ENCODE results near the gene DENND1B.
A peak's percentile ranks its signal among the peaks of the same experiment; 100 is the strongest.

DENND1B gene

DNA sequence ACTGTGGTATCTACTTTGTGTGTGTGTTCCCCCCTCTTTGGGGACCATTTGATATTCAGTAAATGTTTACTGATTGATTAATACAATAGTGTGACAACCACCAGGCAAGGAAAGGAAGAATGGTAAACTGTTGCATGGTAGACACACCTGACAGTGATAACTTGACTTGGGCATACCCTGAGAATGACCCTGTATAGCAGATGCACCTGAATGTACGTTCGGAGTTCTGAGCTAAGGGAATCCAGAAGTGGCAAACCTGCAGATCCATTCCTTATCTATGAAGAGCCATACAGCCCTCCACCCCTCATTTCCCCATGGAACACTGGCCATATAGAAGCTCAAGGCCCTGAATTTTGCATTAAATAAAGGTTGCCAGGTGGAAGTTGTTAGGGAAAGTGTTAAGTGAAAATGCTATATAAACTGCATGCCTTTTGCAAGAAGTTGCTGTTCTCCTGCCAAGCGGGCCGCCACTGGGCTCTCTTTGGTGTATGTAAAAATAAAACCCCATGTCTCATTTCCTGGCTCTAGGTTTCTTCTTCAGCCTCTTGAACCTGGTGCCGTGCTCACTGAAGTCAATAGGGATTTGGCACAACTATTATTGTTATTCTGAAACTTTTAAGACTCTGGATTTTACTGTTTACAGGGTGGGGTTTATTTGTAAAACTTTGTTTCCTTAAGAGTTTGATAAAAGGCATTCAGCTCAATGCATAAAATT is 32.6 kb upstream of the DENND1B start:
- Histone ChIP-seq H3K79me2 (ENCODE audit: insufficient read depth, low read length) (no peaks in the 10 kb centered on the region), H3K27me3 (ENCODE audit: insufficient read depth, low read length, poor library complexity) (no peaks in the 10 kb centered on the region), H2AFZ (ENCODE audit: low read depth, low read length) (0 out of 2 replicates have a peak overlapping the region, but pooled peaks have one; percentile 25), H3K27ac (ENCODE audit: low read length) (no peak overlapping the region), H3K4me3 (ENCODE audit: low read depth in 1 of 2, low read length in 2 of 2) (no peak overlapping the region), H4K20me1 (ENCODE audit: insufficient read depth, low read length) (no peaks in the 10 kb centered on the region), H3K9ac (ENCODE audit: low read depth, low read length) (no peak overlapping the region), H3K4me2 (ENCODE audit: insufficient read depth, low read length) (no peak overlapping the region), H3K4me1 (ENCODE audit: insufficient read depth, low read length) (peaks cover 6% of the 10 kb centered on the region; the same call in 1 of the 2 replicates), H3K36me3 (ENCODE audit: insufficient read depth, low read length) (no peaks in the 10 kb centered on the region), H3K9me3 (ENCODE audit: insufficient read depth, low read length, severe bottlenecking) (no peaks in the 10 kb centered on the region)
- DNase-seq (no peak), ATAC-seq (ENCODE audit: insufficient read depth, low read depth) (no peak)
- TF ChIP-seq, protein P1, sequence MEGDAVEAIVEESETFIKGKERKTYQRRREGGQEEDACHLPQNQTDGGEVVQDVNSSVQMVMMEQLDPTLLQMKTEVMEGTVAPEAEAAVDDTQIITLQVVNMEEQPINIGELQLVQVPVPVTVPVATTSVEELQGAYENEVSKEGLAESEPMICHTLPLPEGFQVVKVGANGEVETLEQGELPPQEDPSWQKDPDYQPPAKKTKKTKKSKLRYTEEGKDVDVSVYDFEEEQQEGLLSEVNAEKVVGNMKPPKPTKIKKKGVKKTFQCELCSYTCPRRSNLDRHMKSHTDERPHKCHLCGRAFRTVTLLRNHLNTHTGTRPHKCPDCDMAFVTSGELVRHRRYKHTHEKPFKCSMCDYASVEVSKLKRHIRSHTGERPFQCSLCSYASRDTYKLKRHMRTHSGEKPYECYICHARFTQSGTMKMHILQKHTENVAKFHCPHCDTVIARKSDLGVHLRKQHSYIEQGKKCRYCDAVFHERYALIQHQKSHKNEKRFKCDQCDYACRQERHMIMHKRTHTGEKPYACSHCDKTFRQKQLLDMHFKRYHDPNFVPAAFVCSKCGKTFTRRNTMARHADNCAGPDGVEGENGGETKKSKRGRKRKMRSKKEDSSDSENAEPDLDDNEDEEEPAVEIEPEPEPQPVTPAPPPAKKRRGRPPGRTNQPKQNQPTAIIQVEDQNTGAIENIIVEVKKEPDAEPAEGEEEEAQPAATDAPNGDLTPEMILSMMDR (IDR thresholded peaks at IDR 0.05; ENCODE audit: borderline replicate concordance, extremely low read depth, low read length, poor library complexity, severe bottlenecking), result no peak
- TF ChIP-seq EZH2 (IDR thresholded peaks at IDR 0.05; ENCODE audit: borderline replicate concordance, low read depth, low read length, severe bottlenecking), result no peak

GRCh38 chr1:197807216-197807615 is 31.9 kb upstream of the DENND1B start:
- H3K4me3 ChIP-seq (ENCODE audit: low read depth in 1 of 2, low read length in 2 of 2), result no peak overlapping the region
- H3K27me3 ChIP-seq (ENCODE audit: insufficient read depth, low read length, poor library complexity), result no peaks in the 10 kb centered on the region
- no peak for TF ChIP-seq EZH2 (IDR thresholded peaks at IDR 0.05; ENCODE audit: borderline replicate concordance, low read depth, low read length, severe bottlenecking)
- TF ChIP-seq, protein P1 (IDR thresholded peaks at IDR 0.05; ENCODE audit: borderline replicate concordance, extremely low read depth, low read length, poor library complexity, severe bottlenecking), result no peak
- H4K20me1 ChIP-seq (ENCODE audit: insufficient read depth, low read length), result no peaks in the 10 kb centered on the region
- peaks cover 4% of the 10 kb centered on the region; the same call in 1 of the 2 replicates for H3K4me1 ChIP-seq (ENCODE audit: insufficient read depth, low read length)
- H3K9ac ChIP-seq (ENCODE audit: low read depth, low read length), result no peak overlapping the region
- no peak; the same call in 2 of the 3 replicates for ATAC-seq (ENCODE audit: insufficient read depth, low read depth)
- no peaks in the 10 kb centered on the region for H3K79me2 ChIP-seq (ENCODE audit: insufficient read depth, low read length)
- no peak overlapping the region for H3K4me2 ChIP-seq (ENCODE audit: insufficient read depth, low read length)
- no peaks in the 10 kb centered on the region for H3K9me3 ChIP-seq (ENCODE audit: insufficient read depth, low read length, severe bottlenecking)
- H2AFZ ChIP-seq (ENCODE audit: low read depth, low read length), result no peak overlapping the region
- DNase-seq, result no peak
- no peaks in the 10 kb centered on the region for H3K36me3 ChIP-seq (ENCODE audit: insufficient read depth, low read length)
- no peak overlapping the region for H3K27ac ChIP-seq (ENCODE audit: low read length)

- TF ChIP-seq, protein P1 (IDR thresholded peaks at IDR 0.05; ENCODE audit: borderline replicate concordance, extremely low read depth, low read length, poor library complexity, severe bottlenecking), result no peak
- no peak for TF ChIP-seq EZH2 (IDR thresholded peaks at IDR 0.05; ENCODE audit: borderline replicate concordance, low read depth, low read length, severe bottlenecking)
- H3K9me3 ChIP-seq (ENCODE audit: insufficient read depth, low read length, severe bottlenecking), result peaks cover 3% of the 10 kb centered on the region
- H4K20me1 ChIP-seq (ENCODE audit: insufficient read depth, low read length), result no peaks in the 10 kb centered on the region
- 0 out of 2 replicates have a peak, but pooled peaks cover 3% of the 10 kb centered on the region for H3K4me1 ChIP-seq (ENCODE audit: insufficient read depth, low read length)
- no peaks in the 10 kb centered on the region for H3K79me2 ChIP-seq (ENCODE audit: insufficient read depth, low read length)
- DNase-seq (no peak), ATAC-seq (ENCODE audit: insufficient read depth, low read depth) (peak; percentile 54; the same call in 1 of the 3 replicates)
- H3K27me3 ChIP-seq (ENCODE audit: insufficient read depth, low read length, poor library complexity), result no peaks in the 10 kb centered on the region
- H3K4me3 ChIP-seq (ENCODE audit: low read depth in 1 of 2, low read length in 2 of 2), result no peak overlapping the region
- H3K27ac ChIP-seq (ENCODE audit: low read length), result no peak overlapping the region
- H3K4me2 ChIP-seq (ENCODE audit: insufficient read depth, low read length), result no peak overlapping the region
- no peak overlapping the region for H3K9ac ChIP-seq (ENCODE audit: low read depth, low read length)
- no peak overlapping the region for H2AFZ ChIP-seq (ENCODE audit: low read depth, low read length)
- H3K36me3 ChIP-seq (ENCODE audit: insufficient read depth, low read length), result no peaks in the 10 kb centered on the region
Measured at GRCh38 chr1:197806718-197807117, 31.4 kb upstream of the DENND1B start.
